Measurements from ENCODE around the gene SEPHS2. TPM values are rescaled to one million over a fixed set of nuclear protein-coding genes. Genes with fewer than 3 reads are reported as not detected.
A peak's percentile ranks its signal among the peaks of the same experiment; 100 is the strongest.

The SEPHS2 gene
- total RNA-seq, 1 experiment from 2014 or later: 53.5 TPM

- TF ChIP-seq PRDM15 (CRISPR knock-in tag; IDR thresholded peaks at IDR 0.05) (no peak), ZSCAN18 (CRISPR knock-in tag; IDR thresholded peaks at IDR 0.05) (no peak), ATF6 (CRISPR knock-in tag; IDR thresholded peaks at IDR 0.05) (no peak), ZNF317 (CRISPR knock-in tag; IDR thresholded peaks at IDR 0.05; ENCODE audit: borderline replicate concordance, low read depth) (no peak), USF1 (CRISPR knock-in tag; IDR thresholded peaks at IDR 0.05) (peak; percentile 83), ZMAT4 (CRISPR knock-in tag; IDR thresholded peaks at IDR 0.05) (no peak), FOXP4 (CRISPR knock-in tag; IDR thresholded peaks at IDR 0.05) (0 out of 2 replicates have a peak, but pooled peaks have one; percentile 55), USF2 (CRISPR knock-in tag; IDR thresholded peaks at IDR 0.05) (peak; percentile 64), TEAD4 (CRISPR knock-in tag; IDR thresholded peaks at IDR 0.05) (no peak), CDX4 (CRISPR knock-in tag; IDR thresholded peaks at IDR 0.05; ENCODE audit: borderline replicate concordance) (no peak), TCF7 (CRISPR knock-in tag; IDR thresholded peaks at IDR 0.05; ENCODE audit: low read depth) (no peak; the same call in 1 of the 2 replicates), GABPB1 (CRISPR knock-in tag; IDR thresholded peaks at IDR 0.05) (peak; percentile 76; the same call in 1 of the 2 replicates), ZNF512 (CRISPR knock-in tag; IDR thresholded peaks at IDR 0.05; ENCODE audit: borderline replicate concordance) (no peak), ZNF423 (CRISPR knock-in tag; IDR thresholded peaks at IDR 0.05) (no peak), ZNF121 (CRISPR knock-in tag; IDR thresholded peaks at IDR 0.05) (no peak), ATF2 (CRISPR knock-in tag; IDR thresholded peaks at IDR 0.05; ENCODE audit: borderline replicate concordance, low read depth) (no peak), CBFB (CRISPR knock-in tag; IDR thresholded peaks at IDR 0.05; ENCODE audit: low read depth) (no peak), RORB (CRISPR knock-in tag; IDR thresholded peaks at IDR 0.05) (no peak), ATF1 (CRISPR knock-in tag; IDR thresholded peaks at IDR 0.05) (no peak), NR1H2 (CRISPR knock-in tag; IDR thresholded peaks at IDR 0.05) (no peak), ZNF263 (CRISPR knock-in tag; IDR thresholded peaks at IDR 0.05; ENCODE audit: low read depth) (no peak)
Measured at GRCh38 chr16:30430428-30430970, 15.2 kb downstream of the SEPHS2 start (continued).
